Medulla oblongata (tissue), 1 donor: Measurements from ENCODE around the gene GPR61.
A peak's percentile ranks its signal among the peaks of the same experiment; 100 is the strongest.

Experiments used
- DNase-seq: peaks from one replicate; pipeline ENCODE4 v3.0.0-alpha.2; 2015; ENCODE audit errors: extremely low spot score

GPR61 gene

DNA sequence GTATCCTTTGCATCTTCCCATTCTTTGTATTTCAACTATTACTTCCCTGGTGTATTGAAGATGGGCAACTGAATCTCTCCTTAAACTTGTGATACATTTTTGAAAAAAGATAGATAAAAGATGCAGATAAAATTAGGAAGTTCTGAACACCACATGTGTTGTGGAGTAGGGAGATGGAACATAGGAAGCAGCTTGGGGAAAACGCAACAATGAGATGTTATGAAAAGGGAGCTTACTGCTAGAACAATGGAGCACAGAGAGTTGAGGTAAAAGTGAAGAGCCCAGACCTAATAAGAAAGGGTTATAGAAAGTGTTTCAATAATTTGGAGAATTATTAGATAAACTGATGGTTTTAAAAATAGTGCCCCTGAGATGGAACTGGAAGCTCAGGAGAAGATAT is 29.7 kb downstream of the GPR61 start:
- peak; percentile 27 for DNase-seq

DNA sequence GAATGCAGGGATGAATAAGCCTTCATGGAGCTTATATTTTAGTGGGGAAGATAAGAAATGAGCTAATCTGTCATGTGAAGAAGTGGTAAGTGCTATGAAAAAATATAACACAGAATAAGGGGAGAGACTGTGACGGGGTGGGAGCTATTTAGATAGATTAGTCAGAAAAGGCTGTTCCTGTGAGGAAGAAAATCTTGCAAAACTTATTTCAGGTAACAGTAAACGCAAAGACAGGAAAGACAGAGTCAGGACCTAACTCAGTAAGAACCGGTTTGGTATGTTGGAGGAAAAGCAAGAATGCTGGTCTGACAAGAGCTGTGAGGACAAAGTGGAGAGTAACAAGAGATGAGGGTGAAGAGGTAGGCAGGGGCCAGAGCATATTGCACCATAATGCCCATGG is 30.7 kb downstream of the GPR61 start:
- no peak for DNase-seq

DNA sequence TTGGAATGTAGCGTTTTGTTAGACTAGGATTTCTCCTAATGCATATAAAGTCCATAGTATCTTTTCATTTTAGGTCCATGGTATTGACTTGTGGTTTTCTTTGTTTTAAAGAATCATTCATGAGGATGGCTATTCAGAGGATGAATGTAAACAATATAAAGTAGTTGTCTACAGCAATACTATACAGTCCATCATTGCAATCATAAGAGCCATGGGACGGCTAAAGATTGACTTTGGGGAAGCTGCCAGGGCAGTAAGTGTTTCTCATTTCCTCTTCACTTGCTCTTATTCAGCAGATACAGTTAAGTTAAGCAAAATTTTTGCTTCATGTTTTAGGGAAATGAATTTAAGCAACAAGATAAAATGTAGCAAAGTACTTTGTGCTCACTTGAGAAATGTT is 34.1 kb downstream of the GPR61 start:
- peak; percentile 37 for DNase-seq

DNA sequence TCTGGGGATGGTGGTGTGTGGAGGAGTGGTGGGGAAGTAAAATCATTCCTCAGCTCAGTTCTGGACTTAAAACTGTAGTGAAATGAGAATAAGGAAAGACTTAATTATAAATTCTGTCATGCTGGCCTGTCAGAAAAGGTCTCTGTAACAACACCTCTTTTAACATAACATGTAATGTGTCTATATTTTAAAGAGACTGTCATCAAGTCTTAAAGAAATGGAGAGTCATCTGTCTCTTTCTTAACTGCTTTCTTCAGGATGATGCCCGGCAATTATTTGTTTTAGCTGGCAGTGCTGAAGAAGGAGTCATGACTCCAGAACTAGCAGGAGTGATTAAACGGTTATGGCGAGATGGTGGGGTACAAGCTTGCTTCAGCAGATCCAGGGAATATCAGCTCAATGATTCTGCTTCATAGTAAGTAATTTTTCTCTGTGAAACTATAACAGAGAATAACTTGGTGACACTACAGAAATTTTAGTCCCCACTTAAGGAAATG is 39.3 kb downstream of the GPR61 start:
- DNase-seq, result no peak

DNA sequence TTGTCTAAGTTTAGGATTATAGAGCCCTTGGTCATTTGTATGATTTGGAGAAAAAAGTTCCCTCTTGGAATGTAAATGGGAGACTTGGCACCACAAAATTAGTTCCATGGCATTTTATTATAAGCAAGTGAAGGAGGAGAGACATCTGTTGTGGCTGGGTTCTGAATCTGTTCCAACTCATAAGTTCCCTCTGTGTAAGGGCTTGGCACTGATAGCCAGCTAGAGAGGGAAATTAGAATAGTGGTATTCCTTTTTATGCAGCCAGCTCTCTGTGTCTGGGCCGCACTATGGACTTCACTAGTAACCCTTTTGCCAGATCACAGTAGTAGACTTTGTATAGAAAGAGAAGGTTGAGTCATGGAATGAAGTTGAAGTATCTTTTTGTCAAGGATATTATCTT is 39.8 kb downstream of the GPR61 start:
- DNase-seq, result peak; percentile 38

DNA sequence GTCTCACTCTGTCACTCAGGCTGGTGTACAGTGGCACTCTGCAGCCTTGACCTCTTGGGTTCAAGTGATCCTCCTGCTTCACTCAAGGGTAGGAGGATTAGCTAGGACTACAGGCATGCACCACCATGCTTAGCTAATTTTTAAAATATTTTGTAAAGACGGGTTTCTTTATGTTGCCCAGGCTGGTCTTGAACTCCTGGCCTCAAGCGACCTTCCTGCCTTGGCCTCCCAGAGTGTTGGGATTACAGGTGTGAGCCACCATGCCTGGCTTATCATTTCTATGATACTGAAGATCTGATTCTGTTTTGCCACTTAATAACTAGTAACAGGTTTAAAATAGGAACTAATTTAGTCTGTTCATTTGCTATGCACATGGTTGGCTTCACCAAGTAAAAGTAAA is 42.3 kb downstream of the GPR61 start:
- DNase-seq, result no peak

DNA sequence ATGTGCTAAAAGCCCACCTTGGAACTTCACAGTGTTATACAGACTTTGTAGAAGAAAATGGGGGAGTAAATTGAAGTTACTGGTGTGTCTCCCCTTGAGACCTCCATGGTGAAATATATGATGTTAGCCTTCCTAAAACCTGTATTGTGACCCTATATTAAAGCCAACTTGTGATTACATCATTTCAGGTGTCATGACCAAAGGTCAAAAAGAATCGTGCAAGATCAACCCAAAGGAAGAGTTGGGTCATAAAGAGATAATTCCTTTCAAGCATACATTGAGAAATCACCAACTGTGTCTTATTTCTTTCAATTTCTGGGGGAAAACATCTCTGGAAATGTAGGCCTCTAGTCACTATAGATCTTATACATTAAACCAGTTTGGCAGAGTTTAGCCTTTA is 45.1 kb downstream of the GPR61 start:
- DNase-seq, result no peak

DNA sequence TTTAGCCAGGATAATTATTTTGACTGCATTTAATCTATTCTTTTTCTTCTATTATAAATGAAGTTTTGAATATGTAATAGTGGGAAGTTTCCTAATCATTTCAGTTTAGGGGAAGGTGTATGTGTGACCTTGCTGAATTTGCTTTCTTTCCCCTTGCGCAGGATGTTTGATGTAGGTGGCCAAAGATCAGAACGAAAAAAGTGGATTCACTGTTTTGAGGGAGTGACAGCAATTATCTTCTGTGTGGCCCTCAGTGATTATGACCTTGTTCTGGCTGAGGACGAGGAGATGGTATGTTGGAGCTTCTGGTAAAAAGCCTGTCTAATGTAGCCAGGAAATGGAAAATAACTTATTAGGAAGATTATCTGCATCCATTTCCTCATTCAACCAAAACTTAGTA is 46.4 kb downstream of the GPR61 start:
- DNase-seq, result no peak

DNA sequence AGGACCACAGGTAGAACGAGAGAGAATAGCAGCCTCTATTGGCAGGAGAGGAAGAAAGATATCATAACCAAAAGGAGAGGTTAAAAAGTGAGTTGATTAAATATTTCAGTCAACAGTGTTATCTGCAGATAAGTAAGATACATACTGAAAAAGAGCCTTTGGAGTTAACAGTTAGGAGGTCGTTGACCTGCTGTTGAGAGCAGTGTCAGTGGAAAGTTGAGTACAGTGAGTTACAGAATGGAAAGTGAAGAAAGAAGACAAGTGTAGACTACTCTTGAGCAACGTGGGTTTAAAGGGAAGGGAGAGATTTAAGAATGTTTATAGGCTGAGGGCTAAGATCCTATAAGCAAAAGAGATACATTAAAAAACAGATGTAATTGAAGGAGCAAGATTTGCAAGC is 49.5 kb downstream of the GPR61 start:
- no peak for DNase-seq

DNA sequence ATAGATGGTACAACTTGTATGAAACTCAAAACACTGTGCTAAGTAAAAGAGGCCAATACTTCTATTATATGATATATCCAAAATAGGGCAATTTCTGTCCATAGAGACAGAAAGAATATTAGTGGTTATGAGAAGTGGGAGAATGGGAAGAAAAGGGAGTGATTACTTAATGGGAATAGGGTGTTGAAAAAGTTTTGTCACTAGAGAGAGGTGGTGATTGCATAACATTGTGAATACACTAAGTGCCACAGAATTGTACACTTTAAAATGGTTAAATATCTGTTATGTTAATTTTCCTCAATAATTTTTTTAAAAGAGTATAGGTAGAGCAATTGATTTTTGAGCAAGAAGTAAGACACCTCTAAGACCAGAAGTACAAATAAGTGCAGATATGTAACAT is 50.0 kb downstream of the GPR61 start:
- no peak for DNase-seq

DNA sequence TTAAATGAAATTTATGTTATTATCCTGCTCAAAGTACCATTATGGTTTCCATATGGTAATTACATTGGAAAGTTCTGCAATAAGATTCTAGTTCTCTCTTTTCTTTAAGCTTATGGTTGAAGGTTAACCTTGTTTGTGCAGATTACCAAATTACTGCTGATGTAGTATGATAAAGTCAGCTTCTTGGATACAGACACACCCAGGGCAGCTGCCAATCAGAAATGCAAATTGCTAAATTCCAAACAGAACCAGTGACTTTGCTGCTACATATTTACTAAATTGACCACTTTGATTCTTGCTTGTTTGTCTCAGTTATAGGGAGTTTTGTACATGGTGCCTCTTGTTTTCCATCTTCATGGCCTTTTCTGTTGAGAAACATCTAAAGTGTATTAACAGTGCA is 53.2 kb downstream of the GPR61 start:
- DNase-seq, result no peak

DNA sequence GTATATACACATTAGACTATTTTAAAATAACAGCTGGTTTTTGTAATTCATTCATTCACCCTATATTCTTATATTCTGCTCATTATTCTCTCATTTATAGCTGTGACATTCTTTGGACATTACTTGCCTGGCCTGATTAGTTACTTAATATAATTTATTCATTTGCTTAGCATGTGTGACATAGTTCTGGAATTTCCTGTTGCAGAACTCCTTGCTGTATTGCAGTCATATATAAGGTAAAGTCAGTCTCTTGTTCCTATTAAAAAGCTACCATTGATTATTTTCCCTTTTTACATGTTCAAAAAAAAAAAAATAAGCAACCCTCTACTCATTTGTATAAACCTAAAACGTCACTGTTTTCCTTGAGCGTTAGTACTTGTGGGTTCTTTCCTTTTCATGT is 55.9 kb downstream of the GPR61 start:
- DNase-seq, result no peak
